Astrocyte of the spinal cord (primary cell): ENCODE measurements around the gene FBXO41.

Source experiments
- DNase-seq: peaks from one replicate; pipeline ENCODE4 v3.0.0; 2011; ENCODE audit warnings: low read depth, low spot score
- H3K4me3 ChIP-seq: 2 replicates; pipeline ENCODE4 v1.5.1; 2011; ENCODE audit warnings: low read depth, mild to moderate bottlenecking, low read length, moderate library complexity
- CTCF ChIP-seq: IDR thresholded peaks from 2 replicates; pipeline ENCODE4 v1.5.1; 2012; ENCODE audit warnings: low read depth, mild to moderate bottlenecking, low read length, inconsistent platforms
- in situ Hi-C: cut with HindIII; loops from 2 replicates; pipeline ENCODE4 v1.10.0; 2017; ENCODE audit warnings: low sequenced_read_pairs

Gene FBXO41

DNA sequence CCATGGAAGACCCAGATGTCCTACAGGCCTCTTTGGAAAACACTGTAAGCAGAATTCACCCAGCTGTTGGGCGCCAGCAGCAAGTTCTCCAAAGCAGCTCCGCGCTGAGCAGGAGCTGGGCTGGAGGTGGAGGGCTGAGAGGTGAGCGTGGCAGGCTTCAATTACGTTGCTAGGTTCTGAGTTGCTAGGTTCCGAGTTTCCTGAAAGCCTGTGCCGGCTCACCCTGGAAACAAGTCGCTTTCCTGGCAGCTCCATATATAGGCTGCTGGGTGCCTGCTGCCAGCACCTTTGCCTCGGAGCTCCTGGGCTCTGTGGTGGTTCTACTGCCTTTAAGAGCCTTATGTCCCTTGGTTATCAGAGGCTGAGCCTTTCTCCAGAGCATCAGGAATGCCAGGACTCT is 23.4 kb upstream of the FBXO41 start:
- H3K4me3 ChIP-seq = no peak overlapping the region
- TF ChIP-seq CTCF = no peak
- no peak for DNase-seq
- in situ Hi-C loops = no loop called here

DNA sequence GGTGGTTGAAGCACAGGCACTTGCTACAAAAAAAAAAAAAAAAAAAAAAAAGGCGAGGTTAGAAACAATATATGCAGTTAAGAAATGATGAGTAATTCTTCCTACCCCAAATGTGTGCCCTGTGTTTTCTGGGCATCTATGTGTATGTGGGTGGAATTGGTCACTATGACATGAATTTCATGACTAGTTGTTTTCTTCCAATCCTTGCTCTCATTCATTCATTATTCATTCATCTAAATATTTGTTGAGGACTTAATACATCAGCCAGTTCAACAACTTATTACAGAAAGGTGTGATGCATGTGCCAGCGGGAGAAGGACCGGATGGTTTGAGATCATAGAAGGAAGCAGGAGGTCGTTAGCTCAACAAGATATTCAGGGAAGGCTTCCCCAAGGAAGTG is 17.4 kb upstream of the FBXO41 start:
- in situ Hi-C loops = no loop called here

GRCh38 chr2:73300926-73301325 is 16.6 kb upstream of the FBXO41 start:
- DNase-seq = no peak
- TF ChIP-seq CTCF = no peak
- in situ Hi-C loops = no loop called here
- H3K4me3 ChIP-seq = no peak overlapping the region

More for the DNA sequence above, 17.4 kb upstream of the FBXO41 start:
- H3K4me3 ChIP-seq = no peak overlapping the region
- DNase-seq = no peak
- no peak for TF ChIP-seq CTCF

DNA sequence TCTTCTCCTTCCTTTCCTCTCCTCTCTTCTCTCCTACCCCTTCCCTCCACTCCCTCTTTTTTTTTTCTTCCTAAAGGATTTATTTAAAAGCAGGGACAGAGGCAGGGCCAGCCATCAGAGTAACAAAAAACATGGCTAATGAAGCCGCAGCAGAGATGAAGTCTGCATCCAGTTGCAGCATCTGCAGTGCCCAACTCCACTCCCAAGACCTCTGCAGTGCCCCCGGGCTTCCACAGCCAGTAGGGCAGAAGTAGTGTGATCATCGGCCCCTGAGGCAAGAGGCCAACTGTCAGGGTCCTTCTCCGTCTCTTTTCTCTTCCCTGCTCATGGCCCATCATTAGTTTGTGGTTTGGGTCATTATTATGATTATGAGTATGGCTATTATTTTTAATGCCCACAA is 13.3 kb upstream of the FBXO41 start:
- no peak for TF ChIP-seq CTCF
- no peak for DNase-seq
- H3K4me3 ChIP-seq = no peak overlapping the region
- in situ Hi-C loops = no loop called here

DNA sequence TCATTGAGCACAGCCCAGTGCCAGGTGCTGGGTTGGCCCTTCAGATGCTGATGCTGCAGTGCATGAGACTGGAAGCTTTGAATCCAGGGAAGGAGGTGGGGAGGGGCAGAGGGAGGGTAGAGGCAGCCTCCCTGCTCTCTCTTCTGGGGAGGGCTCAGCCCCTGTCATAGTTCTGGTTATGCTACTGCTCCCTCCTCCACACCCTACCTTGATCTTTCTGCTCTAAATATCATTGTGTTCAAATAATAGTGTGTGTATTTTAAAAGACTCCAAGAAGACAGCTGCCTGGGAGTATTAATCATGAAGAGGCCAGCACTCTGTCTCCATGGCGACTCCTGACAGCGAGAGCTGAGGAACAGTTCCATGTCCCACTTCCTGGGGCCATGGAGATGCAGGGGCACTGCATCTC is 12.9 kb upstream of the FBXO41 start:
- no peak overlapping the region for H3K4me3 ChIP-seq
- no peak for TF ChIP-seq CTCF
- in situ Hi-C loops = no loop called here
- DNase-seq = no peak

DNA sequence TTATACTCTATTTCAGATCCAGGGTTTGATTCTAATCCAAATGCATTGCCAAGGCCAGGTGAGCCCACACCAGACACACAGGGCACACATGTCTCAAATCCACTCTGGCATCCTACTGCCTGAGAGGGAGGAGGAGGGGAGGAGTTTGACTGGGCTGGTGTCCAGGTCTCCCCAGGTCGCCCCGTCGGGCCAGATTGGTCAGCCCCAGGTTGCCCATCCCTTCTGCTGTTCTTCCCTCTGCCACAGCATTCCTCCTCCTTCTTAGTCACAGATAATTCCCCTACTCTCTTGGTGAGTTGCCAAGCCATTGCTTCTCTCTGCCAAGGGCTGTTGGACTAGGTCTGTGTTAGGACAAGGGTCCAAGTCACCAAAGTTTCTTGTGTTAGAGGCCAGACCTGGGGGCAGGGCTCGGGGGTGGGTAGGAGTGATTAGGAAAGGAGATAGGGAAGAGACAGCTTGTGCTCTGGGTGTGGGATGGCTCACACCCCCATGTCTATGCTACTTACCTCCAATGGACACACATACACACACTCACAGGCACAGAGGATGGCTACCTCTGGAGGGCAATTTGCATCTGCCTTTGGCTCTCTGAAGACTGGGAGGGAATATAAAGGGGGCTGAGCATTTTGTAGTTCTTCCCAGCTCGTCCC is 11.6 kb upstream of the FBXO41 start:
- TF ChIP-seq CTCF = no peak
- no peak overlapping the region for H3K4me3 ChIP-seq
- in situ Hi-C loops = no loop called here
- no peak for DNase-seq

GRCh38 chr2:73294239-73294638 is 10.0 kb upstream of the FBXO41 start:
- no peak overlapping the region for H3K4me3 ChIP-seq
- no peak for TF ChIP-seq CTCF
- in situ Hi-C loops = no loop called here
- no peak for DNase-seq
